DOHH2 (cell line): ENCODE results near the gene RASL11B.

ENCODE experiments used
- H3F3A ChIP-seq: fragments of 200-600 bp; sonication (generic), shearing (Covaris generic); 2 replicates; pipeline ENCODE4 v1.6.0; 2016; ENCODE audit warnings: antibody characterized with exemption, mild to moderate bottlenecking; ENCODE audit not compliant: control insufficient read depth, insufficient read depth
- H3K27ac ChIP-seq: fragments of 200-600 bp; sonication (generic); 2 replicates; pipeline ENCODE4 v1.5.1; 2014; ENCODE audit warnings: low read depth, mild to moderate bottlenecking, low read length, moderate library complexity
- H3K27me3 ChIP-seq: fragments of 200-600 bp; sonication (generic); 2 replicates; pipeline ENCODE4 v1.6.1; 2014; ENCODE audit warnings: mild to moderate bottlenecking, low read length, mixed read lengths; ENCODE audit not compliant: control insufficient read depth
- H3K36me3 ChIP-seq: fragments of 200-600 bp; sonication (generic); 2 replicates; pipeline ENCODE4 v1.6.1; 2014; ENCODE audit warnings: mild to moderate bottlenecking, low read length, moderate library complexity, mixed read lengths; ENCODE audit not compliant: control insufficient read depth
- H3K4me1 ChIP-seq: fragments of 200-600 bp; sonication (generic); 2 replicates; pipeline ENCODE4 v1.6.1; 2014; ENCODE audit warnings: mild to moderate bottlenecking, low read length, mixed read lengths; ENCODE audit not compliant: control insufficient read depth
- H3K4me2 ChIP-seq: fragments of 200-600 bp; sonication (generic); 2 replicates; pipeline ENCODE4 v1.6.0; 2014; ENCODE audit warnings: mild to moderate bottlenecking, low read length, moderate library complexity
- H3K4me3 ChIP-seq: fragments of 200-600 bp; sonication (generic); 2 replicates; pipeline ENCODE4 v1.5.1; 2014; ENCODE audit warnings: mild to moderate bottlenecking, low read length, mixed read lengths
- H3K79me2 ChIP-seq: fragments of 200-600 bp; sonication (generic); 2 replicates; pipeline ENCODE4 v1.6.1; 2014; ENCODE audit warnings: mild to moderate bottlenecking, low read length, mixed read lengths; ENCODE audit not compliant: control insufficient read depth
- H3K9me2 ChIP-seq: fragments of 200-600 bp; sonication (generic); replicated peaks from 2 replicates; pipeline ENCODE4 v1.6.1; 2014; ENCODE audit warnings: mild to moderate bottlenecking, low read length, mixed read lengths; ENCODE audit not compliant: control insufficient read depth
- H3K9me3 ChIP-seq: fragments of 200-600 bp; sonication (generic); 2 replicates; pipeline ENCODE4 v1.6.1; 2014; ENCODE audit warnings: antibody characterized with exemption, low read length, mixed read lengths; ENCODE audit not compliant: control insufficient read depth, insufficient read depth
- H4K20me1 ChIP-seq: fragments of 200-600 bp; sonication (generic); 2 replicates; pipeline ENCODE4 v1.6.0; 2014; ENCODE audit warnings: low read depth, mild to moderate bottlenecking, antibody characterized with exemption, low read length, moderate library complexity; ENCODE audit not compliant: control insufficient read depth, insufficient read depth
- CTCF ChIP-seq: fragments of 200-600 bp; sonication (generic); IDR thresholded peaks from one replicate; pipeline ENCODE4 v1.5.1; 2014; ENCODE audit warnings: antibody characterized with exemption, mild to moderate bottlenecking, low read depth, low read length; ENCODE audit not compliant: poor library complexity, severe bottlenecking
- EZH2phosphoT487 ChIP-seq: fragments of 200-600 bp; sonication (generic); IDR thresholded peaks from 2 replicates; pipeline ENCODE4 v1.6.1; 2017; ENCODE audit warnings: borderline replicate concordance, mild to moderate bottlenecking, antibody characterized with exemption, low read length, moderate library complexity, mixed read lengths

Gene RASL11B

GRCh38 chr4:52846502-52846901 is 15.6 kb upstream of the RASL11B start:
- Histone ChIP-seq H3K79me2 (no peaks in the 10 kb centered on the region), H3K36me3 (no peaks in the 10 kb centered on the region), H4K20me1 (no peaks in the 10 kb centered on the region), H3K9me3 (no peaks in the 10 kb centered on the region), H3K4me2 (no peak overlapping the region), H3K4me1 (peaks cover 14% of the 10 kb centered on the region), H3K27me3 (no peaks in the 10 kb centered on the region), H3F3A (no peaks in the 10 kb centered on the region), H3K4me3 (no peak overlapping the region), H3K27ac (no peak overlapping the region), H3K9me2 (no peaks in the 10 kb centered on the region)
- no peak for TF ChIP-seq CTCF
- no peak for TF ChIP-seq EZH2phosphoT487

GRCh38 chr4:52848254-52848653 is 13.9 kb upstream of the RASL11B start:
- Histone ChIP-seq H3K4me1 (peaks cover 11% of the 10 kb centered on the region), H3K9me3 (no peaks in the 10 kb centered on the region), H4K20me1 (no peaks in the 10 kb centered on the region), H3K36me3 (no peaks in the 10 kb centered on the region), H3K27ac (no peak overlapping the region), H3K4me2 (no peak overlapping the region), H3K4me3 (no peak overlapping the region), H3K9me2 (no peaks in the 10 kb centered on the region), H3F3A (no peaks in the 10 kb centered on the region), H3K27me3 (no peaks in the 10 kb centered on the region), H3K79me2 (no peaks in the 10 kb centered on the region)
- no peak for TF ChIP-seq CTCF
- no peak for TF ChIP-seq EZH2phosphoT487

- TF ChIP-seq CTCF (no peak), EZH2phosphoT487 (no peak)
- no peaks in the 10 kb centered on the region for H3K79me2 ChIP-seq
- no peaks in the 10 kb centered on the region for H3K9me2 ChIP-seq
- H3K4me2 ChIP-seq, result no peak overlapping the region
- no peaks in the 10 kb centered on the region for H3K36me3 ChIP-seq
- H3K4me1 ChIP-seq, result no peaks in the 10 kb centered on the region
- no peak overlapping the region for H3K27ac ChIP-seq
- no peaks in the 10 kb centered on the region for H3F3A ChIP-seq
- H3K9me3 ChIP-seq, result no peaks in the 10 kb centered on the region
- no peaks in the 10 kb centered on the region for H3K27me3 ChIP-seq
- no peaks in the 10 kb centered on the region for H4K20me1 ChIP-seq
- H3K4me3 ChIP-seq, result no peak overlapping the region
Observed at GRCh38 chr4:52850406-52851124, 11.6 kb upstream of the RASL11B start.
